Hematopoietic multipotent progenitor cell treated with erythropoietin and hydrocortisone succinate and interleukin-3 and kit ligand, for 17 days (in vitro differentiated cells): ENCODE results near the gene CRYBG2.

Experiments
- DNase-seq: peaks from one replicate; pipeline ENCODE4 v3.0.0-alpha.2; 2015; ENCODE audit warnings: low spot score

CRYBG2 gene

GRCh38 chr1:26281091-26281958, 72.6 kb downstream of the CRYBG2 start:
- no peak for DNase-seq

- peak; percentile 43 for DNase-seq
Measured at GRCh38 chr1:26280333-26281042, 73.4 kb downstream of the CRYBG2 start.

- DNase-seq, result peak; percentile 87
Measured at GRCh38 chr1:26279456-26280332, 74.2 kb downstream of the CRYBG2 start, which contains the start of gene SH3BGRL3. Gene SH3BGRL3 (plus strand): TSS chr1:26280086. CDS start chr1:26280156, 70 bp downstream.

- DNase-seq, result peak; percentile 64
Measured at GRCh38 chr1:26278724-26279455, 75.0 kb downstream of the CRYBG2 start.

- DNase-seq, result peak; percentile 80
Measured at GRCh38 chr1:26278303-26278702, 75.6 kb downstream of the CRYBG2 start.

- no peak for DNase-seq
Measured at GRCh38 chr1:26277719-26278118, 76.2 kb downstream of the CRYBG2 start.

GRCh38 chr1:26277261-26277661, 76.7 kb downstream of the CRYBG2 start:
- no peak for DNase-seq

GRCh38 chr1:26276432-26276838, 77.5 kb downstream of the CRYBG2 start:
- no peak for DNase-seq

- DNase-seq, result peak; percentile 93
Measured at GRCh38 chr1:26275580-26276431, 78.1 kb downstream of the CRYBG2 start.

GRCh38 chr1:26274801-26275425, 79.0 kb downstream of the CRYBG2 start:
- no peak for DNase-seq
